H1 (cell line): ENCODE results near the gene PPAN. TPM values are rescaled to one million over a fixed set of nuclear protein-coding genes. Genes with fewer than 3 reads are reported as not detected.

Source experiments
- CHD1 ChIP-seq: IDR thresholded peaks from 2 replicates; pipeline ENCODE4 v1.6.1; 2012; ENCODE audit warnings: low read depth, low read length, improper control_type of control experiment
- CHD7 ChIP-seq: fragments of 300-600 bp; sonication (generic); IDR thresholded peaks from 2 replicates; pipeline ENCODE4 v1.7.1; 2012; ENCODE audit warnings: low read length, moderate library complexity, mild to moderate bottlenecking, inconsistent platforms; ENCODE audit not compliant: insufficient replicate concordance
- CTBP2 ChIP-seq: IDR thresholded peaks from 2 replicates; pipeline ENCODE4 v1.7.0; 2011; ENCODE audit warnings: borderline replicate concordance, mild to moderate bottlenecking, moderate library complexity, mixed read lengths, low read length; ENCODE audit not compliant: insufficient read depth, insufficient read length
- EP300 ChIP-seq, 2 experiments: IDR thresholded peaks; 1 replicate in 1 of 2; 2 replicates in 1 of 2; pipeline ENCODE4 v1.6.1; 2011 to 2012; ENCODE audit warnings: low read depth in 2 of 2, low read length in 2 of 2, mild to moderate bottlenecking in 2 of 2, borderline replicate concordance in 1 of 2, inconsistent platforms in 1 of 2, moderate library complexity in 1 of 2
- KDM1A ChIP-seq: fragments of 200-600, 300-600 bp; sonication (generic); IDR thresholded peaks from 2 replicates; pipeline ENCODE4 v1.7.1; 2016; ENCODE audit warnings: mild to moderate bottlenecking, low read length, borderline replicate concordance
- NRF1 ChIP-seq: IDR thresholded peaks from 2 replicates; pipeline ENCODE4 v1.6.1; 2011; ENCODE audit warnings: mild to moderate bottlenecking, low read depth, low read length, improper control_type of control experiment
- RXRA ChIP-seq: IDR thresholded peaks from 2 replicates; pipeline ENCODE4 v1.6.1; 2011; ENCODE audit warnings: low read depth, mild to moderate bottlenecking, low read length, moderate library complexity; ENCODE audit not compliant: insufficient read depth
- SIRT6 ChIP-seq: IDR thresholded peaks from one replicate; pipeline ENCODE4 v1.7.1; 2012; ENCODE audit warnings: low read length, inconsistent platforms
- SIX5 ChIP-seq: IDR thresholded peaks from 2 replicates; pipeline ENCODE4 v1.6.1; 2011; ENCODE audit warnings: mild to moderate bottlenecking, low read depth, low read length
- SRF ChIP-seq: IDR thresholded peaks from 2 replicates; pipeline ENCODE4 v1.6.1; 2011; ENCODE audit warnings: mild to moderate bottlenecking, low read depth, low read length, moderate library complexity
- polyA plus RNA-seq, 7 experiments: library from polyadenylated mRNA; depleted of rRNA in 3 of 7; stranded (reverse) in 5 of 7; unstranded in 2 of 7; fragments of >200 nt in 5 of 7; fragments of 200-250 nt in 2 of 7; gene quantifications; 1 replicate in 5 of 7; 2 replicates in 1 of 7; 4 replicates in 1 of 7; pipeline versions ENCODE4 v1.2.1 to v1.2.3, GENCODE V29; 2011 to 2013; ENCODE audit warnings: missing spikeins in 2 of 7, mixed read lengths in 2 of 7
- total RNA-seq: library from RNA; stranded (reverse); fragmentation: NEBNext Ultra II Directional; extraction: Animal tissue kit (Norgen Biotek cat#: 25700); gene quantifications from 2 replicates; pipeline ENCODE4 v1.2.1, GENCODE V29; 2021

Gene PPAN
- total and polyA plus RNA-seq, 2 of the 8 experiments (the other 6 are each of a cell fraction or from before 2014, with no cell fraction given) = 48.8 to 74.4 TPM

- TF ChIP-seq CHD7 (no peak), SIX5 (no peak), RXRA (no peak), SRF (no peak), SIRT6 (no peak), CHD1 (no peak), NRF1 (no peak), KDM1A (no peak), CTBP2 (no peak), EP300 (IDR thresholded peaks at IDR 0.05; ENCODE audit: borderline replicate concordance in 1 of 2, low read depth in 2 of 2, low read length in 2 of 2) (no peak)
Observed at GRCh38 chr19:10152100-10152499, 45.9 kb downstream of the PPAN start (continued).
